OCI-M2 (cell line): ENCODE results near the gene HNRNPUL2.
"Not testable (repeated sequence)": the region's sequence is repeated elsewhere in the genome, so short reads cannot be mapped to it uniquely, and the experiment has no call there.

Source experiments
- DNase-seq: peaks from one replicate; lab custom pipeline; 2025; ENCODE audit not compliant: unreplicated experiment; lab: John Stamatoyannopoulos, UW

Gene HNRNPUL2

DNA sequence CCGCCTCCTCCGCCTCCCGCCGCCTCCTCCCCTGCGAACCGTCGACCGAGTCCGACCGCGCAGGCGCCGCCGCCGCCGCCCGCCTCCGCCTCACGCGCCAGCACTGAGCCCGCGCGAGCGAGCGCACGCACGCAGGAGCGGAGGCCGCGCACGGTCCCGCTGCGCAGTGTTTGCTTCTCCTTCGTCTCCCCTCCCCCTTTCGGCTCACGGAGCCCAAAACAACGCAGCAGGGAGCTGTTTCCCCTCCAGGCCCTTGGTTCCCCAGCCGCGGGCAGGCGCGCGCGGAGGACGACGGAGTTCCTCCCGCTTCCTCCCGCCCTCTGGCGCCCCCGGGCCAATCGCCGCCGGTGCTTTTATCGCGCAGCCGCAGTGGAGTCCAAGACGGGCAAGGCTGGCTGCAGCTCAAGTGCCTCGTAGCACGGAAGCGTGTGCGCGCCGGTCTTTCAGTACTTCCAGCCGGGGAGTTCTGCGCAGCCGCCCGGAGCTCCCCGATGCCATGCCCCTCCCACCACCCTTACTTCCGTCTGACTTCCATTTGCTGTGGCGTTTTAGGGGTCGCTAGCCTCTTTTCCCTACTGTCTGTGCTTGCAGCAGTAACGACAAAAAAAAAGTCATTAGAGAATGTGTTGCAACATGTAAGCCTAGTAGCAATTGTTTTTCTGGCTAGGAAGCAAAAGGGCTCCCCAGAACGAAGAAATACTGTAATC lies at the start of gene HNRNPUL2:
HNRNPUL2 (minus strand) TSS at position 293 of the 707 bp plus-strand sequence. CDS start 301 bp downstream, outside the sequence.
- peak; percentile 81 for DNase-seq

DNA sequence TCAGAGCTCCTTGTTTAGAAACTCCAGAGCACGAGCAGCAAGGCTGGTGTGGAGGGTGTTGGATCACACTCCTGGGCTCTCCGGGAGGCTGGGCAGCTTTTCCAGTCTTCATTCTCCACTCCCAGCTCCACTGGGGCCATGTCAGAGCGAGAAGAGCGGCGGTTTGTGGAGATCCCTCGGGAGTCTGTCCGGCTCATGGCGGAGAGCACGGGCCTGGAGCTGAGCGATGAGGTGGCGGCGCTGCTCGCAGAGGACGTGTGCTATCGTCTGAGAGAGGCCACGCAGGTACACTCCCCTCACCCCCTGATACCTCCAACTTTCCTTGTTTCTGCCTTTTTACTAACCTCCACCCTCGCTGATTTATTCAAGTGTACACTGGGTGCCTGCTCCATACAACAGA lies 48.4 kb upstream of the HNRNPUL2 start:
- no peak for DNase-seq

DNA sequence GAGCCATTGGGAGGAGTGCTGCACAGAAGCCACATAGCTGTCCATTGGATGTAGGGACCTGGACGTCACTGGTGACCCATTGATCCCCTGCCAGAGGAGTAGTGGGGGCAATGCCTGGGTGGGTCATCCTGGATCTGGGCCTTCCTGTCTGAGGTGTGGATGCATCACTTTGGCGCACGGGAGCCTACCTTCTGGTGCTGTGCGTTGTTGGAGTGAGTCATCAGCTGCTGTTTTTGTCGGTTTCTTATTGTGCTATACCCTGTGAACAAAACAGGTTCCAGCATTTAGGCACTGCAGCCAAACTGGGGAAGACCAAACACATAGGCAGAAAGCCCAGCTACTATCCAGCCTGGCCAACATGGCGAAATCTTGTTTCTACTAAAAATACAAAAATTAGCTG lies 47.1 kb upstream of the HNRNPUL2 start:
- no peak for DNase-seq

DNA sequence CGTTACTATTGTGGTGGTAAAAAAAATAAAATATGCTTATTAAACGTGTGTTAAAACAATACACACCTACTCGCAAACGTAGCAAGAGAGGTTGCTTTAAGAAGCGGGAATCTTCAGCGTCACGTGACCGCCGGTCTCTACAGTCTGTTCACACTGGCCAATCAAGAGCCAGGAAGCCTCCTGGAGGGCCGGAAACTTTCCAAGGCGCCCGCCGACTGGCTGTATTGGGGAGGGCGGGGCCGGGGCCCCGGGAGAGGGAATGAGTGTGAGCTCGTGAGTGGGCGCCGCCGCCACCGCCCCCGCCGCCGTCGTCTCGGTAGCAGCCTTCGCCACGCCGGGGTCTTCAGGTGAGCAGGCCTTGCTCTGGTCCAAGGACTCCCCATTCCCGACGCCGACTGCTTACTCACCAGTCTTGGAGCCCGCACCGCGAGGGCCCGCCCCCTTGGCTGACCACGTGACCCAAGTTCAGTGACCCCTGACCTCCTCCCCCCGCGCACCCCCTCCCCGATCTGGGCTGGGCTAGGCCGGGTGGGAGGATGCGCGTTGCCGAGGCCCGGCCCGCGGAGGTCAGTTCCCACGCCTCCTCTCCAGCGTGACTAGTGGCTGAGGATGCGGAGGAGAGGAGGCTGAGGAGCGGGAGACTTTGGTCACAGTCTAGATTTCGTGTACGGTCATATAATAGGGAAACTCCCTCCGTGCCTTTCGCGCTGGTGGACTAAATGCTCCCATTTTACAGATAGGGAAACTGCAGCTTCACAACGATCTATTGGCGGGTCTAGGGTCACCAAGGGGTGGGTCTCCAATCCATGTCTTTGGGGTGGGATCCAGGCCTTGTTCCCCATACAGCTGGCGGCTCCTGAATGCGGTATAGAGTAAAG lies 44.1 kb upstream of the HNRNPUL2 start, which contains the start of gene TAF6L:
TAF6L (plus strand) TSS at position 253 of the 878 bp plus-strand sequence. CDS start 4,388 bp downstream, outside the sequence.
- DNase-seq = peak; percentile 94

DNA sequence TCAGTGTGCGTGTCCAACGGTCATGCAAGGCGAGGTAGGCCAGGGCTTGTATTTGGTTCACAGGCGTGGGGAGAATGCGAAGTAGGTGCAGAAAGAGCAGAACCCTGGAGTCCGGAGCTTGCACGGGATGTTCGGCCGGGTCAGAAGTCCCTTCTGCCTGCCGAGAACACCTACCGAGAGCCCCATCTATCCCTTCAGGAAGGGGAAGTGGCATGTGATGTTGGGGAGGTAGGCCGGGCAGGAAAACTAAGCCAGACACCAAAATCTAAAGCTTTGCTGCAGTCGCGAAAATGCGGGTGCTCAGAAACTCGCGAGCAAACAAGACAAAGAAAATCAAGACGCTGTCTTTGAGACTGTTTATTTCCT lies 43.5 kb upstream of the HNRNPUL2 start:
- DNase-seq = no peak

DNA sequence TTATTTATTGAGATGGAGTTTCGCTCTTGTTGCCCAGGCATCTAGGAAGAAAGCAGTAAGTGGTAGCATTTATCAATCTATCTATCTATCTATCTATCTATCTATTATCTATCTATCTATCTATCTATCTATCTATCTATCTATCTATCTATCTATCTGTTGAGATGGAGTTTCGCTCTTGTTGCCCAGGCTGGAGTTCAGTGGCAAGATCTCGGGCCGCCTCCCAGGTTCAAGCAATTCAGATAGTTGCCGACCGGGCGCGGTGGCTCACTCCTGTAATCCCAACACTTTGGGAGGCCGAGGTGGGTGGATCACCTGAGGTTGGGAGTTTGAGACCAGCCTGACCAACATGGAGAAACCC lies 33.6 kb upstream of the HNRNPUL2 start:
- not testable (repeated sequence) for DNase-seq

DNA sequence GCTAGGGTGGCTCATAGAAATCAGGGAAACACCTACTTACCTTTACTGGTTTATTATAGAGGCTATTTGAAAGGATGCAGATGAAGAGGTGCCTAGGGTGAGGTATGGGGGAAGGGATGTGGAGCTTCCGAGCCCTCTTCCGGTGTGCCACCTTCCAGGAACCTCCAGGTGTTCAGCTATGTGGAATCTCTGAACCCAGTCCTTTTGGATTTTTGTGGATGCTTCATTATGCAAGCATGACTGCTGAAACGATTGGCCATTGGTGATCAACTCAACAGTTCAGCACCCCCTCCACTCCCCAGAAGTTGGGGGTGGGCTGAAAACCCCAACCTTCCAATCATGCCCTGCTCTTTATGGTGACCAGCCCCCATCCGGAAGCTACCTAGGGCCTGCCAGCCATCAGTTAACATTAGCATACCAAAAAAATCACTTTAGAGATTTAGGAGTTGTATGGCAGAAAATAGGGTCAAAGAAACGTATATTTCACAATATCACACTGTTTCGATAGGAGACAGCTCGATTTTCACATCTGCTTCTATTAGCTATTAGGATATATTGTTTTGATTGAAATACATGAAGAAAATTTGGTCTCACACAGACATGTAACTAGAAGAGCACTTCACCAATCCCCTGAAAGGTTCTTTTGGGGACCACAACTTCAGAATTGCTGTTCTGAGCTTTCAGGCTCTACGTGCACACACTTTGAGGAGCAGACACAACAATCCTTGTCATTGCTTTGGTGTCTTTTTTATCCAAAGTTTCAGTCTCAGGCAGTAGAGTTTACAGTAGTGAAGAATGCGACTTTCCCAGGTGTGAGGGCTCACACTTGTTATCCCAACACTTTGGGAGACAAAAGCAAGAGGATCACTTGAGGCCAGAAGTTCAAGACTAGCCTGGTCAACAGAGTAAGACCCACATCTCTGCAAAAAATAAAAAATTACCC lies 30.9 kb upstream of the HNRNPUL2 start:
- DNase-seq = no peak

DNA sequence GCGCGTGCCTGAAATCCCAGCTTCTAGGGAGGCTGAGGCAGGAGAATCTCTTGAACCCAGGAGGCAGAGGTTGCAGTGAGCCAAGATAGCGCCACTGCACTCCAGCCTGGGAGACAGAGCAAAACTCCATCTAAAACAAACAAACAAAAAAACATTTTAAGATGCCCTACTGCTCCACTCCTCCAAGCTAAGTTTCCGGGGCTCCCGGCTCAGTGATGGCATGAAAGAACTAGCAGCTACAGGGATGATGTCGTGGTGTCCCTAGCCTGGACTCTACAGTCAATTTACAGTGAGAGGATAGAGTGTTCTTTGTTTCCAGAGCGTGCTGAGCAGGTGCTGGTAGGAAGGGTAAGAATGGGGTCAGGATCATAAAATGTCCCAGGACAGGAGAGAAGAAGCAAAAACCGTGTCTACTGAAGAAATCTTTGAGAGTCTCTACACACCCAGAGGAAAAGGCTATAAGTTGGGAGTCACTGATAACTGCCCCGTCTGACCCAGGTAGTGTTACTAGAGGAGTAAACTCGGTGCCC lies 27.9 kb upstream of the HNRNPUL2 start:
- DNase-seq = no peak

DNA sequence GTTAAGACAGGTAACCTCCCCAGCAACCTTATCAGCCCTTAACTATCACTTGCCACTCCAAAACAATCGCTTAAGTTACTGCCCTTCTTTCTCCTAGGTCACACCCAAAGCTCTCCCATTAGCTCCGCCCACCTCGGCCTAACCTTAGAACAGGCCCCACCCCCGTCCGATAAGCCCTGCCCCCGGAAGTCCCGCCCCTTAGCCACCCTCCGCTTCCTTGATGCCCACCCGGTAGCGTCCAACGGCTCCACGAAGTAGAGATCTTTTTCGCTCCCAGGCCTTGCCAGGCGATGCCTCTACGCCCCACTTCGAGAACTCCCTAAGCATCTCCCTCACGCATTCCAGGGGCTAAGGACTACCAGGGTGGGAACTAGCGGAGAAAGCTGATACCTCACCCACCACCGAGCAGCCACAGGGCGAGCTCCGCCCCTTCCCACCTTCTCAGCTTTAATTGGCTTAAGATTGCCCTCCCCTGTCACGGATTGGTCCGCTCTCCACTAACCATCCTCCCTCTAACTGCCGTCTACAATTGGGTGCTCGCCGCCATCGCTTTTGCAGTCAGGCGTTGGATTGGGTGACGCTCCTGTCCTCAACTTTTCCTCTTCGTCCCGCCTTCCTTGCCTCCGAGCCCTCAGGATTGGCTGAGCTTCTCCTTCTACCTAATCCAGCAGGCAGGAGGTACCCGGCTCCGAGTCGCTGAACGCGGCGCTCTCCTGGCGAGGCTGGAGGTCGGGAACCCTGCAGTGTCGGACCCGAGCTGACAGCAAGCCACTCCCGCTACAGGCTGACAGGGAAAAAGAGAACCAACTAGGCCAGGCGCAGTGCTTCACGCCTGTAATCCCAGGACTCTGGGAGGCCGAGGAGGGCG lies 26.7 kb upstream of the HNRNPUL2 start, which contains the start of gene ZBTB3:
ZBTB3 (minus strand) TSS at position 425 of the 868 bp plus-strand sequence. CDS start 496 bp downstream, outside the sequence.
- peak; percentile 91 for DNase-seq

DNA sequence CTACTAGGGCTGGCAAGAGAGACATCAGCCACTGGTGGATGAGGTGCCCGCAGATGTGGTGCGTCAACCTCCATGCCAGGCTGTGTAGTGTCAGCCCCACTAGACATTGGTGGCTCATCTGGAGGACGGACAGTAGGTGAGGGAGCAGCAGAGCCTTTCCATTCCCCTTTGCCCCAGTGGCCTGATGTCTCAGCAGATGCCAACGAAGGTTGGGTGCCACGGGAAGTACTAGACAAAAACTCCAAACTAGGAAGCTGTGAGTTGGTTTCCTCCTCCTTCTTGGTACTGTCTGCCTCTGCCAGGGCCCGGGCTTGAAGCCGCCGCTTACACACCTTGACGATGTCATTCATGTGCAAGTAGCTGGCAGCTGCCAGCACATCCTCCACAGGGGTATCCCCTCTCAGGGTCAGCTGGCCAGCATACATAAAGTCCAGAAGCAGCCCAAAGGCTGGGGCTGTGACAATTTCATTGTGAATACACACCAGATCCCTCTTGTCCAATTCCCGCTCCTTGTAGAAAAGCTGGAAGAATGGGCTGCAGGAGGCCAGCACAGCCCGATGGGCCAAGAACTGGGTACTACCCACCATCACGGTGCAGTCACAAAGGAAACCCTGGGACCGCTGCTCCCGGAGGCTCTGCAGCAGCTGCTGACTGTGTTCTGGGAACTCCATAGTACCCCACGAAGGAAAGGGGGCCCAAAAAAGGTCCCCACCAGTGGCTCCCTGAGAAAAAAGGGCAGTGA lies 25.9 kb upstream of the HNRNPUL2 start:
- no peak for DNase-seq

DNA sequence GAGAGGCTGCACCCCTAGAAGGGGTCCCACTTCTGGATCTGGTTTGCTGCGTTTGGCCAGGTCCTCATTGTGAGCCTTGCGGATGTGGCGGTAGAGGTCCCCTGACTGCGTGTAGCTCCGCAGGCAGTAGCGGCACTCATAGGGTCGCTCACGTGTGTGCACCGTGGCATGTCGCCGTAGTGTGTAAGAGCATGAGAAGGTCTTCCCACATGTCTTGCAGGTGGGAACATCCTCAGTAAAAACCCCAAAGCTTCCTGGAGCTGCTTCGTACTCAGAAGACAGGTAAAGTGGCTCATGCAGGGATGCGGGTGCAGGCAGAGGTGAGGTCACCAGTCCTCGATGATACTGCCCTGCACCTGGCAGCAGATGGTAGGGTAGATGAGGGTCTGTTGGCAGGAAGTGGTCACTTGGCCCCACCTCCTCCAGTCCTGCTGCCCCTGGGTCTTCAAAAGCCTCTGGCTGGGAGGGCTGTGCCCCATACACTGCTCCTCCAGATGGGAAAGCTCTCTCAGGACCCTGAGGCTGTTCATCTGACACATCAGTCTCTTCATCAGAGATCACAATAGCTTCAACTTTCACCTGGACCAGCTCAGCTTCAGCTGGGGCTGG lies 25.0 kb upstream of the HNRNPUL2 start:
- no peak for DNase-seq

DNA sequence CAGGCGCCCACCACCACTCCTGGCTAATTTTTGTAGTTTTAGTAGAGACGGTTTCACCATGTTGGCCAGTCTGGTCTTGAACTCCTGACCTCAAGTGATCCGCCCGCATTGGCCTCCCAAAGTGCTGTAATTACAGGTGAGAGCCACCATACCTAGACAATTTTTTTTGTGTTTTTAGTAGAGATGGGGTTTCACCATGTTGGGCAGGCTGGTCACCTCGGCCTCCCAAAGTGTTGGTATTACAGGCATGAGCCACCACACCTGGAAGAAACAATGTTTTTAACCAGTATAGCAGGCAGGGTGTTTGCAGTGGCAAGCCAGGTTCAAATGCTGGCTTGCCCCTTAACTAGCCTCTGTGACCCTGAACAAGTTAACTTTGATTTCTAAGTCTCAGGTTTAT lies 22.7 kb upstream of the HNRNPUL2 start:
- DNase-seq = not testable (repeated sequence)

DNA sequence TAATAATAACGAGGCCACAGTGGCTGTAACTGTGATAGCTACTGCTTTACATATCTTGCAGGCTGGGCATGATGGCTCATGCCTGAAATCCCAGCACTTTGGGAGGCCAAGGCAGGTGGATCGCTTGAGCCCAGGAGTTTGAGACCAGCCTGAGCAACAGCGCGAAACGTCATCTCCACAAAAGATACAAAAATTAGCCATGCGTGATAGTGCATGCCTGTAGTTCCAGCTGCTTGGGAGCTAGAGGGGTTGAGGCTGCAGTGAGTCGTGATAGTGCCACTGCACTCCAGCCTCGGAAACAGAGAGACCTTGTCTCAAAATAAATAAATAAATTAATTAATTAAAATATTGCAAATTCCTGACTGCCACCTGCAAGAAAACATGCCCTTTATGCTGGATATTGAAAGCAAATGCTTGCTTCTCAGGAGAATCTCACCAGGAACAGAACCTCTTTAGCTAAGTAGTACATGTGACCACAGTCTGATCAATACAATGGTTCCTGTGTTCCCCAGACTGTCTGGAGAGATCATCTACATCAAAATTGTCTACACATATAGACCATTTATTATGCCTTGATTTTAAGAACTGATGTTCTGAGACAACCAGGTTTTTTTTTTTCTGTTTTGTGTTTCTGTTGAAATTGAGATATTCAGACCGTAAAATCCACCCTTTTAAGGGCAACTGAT lies 20.4 kb upstream of the HNRNPUL2 start:
- no peak for DNase-seq

DNA sequence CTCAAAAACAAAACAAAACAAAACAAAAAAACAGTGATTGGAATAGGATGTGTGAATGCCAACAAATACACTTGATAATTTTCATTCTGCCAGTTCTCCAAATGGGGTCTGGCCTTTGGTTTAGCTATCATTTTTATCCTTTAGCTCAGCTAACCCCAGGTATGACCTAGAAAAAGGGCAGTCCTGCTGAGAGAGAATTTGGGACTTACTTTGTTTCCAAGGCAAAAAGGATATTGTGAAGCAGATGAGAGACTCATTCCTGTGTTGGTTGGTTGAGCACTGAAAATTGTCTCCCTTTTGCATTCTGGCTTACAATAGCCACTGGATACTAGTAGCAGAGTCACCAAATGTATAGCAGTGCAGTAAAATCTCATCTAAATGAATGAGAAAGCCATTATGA lies 9.9 kb upstream of the HNRNPUL2 start:
- DNase-seq = no peak

DNA sequence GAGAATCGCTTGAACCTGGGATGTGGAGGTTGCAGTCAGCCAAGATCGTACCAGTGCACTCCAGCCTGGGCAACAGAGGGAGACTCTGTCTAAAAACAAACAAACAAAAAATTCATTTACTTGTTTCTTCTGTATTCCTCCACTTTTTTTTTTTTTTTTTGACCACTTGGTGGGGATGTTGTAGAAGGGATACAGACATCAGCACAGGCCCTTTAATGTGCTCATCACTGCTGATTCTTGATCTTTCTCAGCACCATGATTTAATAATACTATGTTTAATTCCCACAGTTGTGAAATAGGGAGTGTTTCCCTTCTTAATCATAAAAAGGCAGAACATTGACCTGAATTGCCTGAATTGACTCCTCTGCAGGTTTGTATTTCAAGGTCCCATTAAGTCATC lies 5.6 kb upstream of the HNRNPUL2 start:
- no peak for DNase-seq

DNA sequence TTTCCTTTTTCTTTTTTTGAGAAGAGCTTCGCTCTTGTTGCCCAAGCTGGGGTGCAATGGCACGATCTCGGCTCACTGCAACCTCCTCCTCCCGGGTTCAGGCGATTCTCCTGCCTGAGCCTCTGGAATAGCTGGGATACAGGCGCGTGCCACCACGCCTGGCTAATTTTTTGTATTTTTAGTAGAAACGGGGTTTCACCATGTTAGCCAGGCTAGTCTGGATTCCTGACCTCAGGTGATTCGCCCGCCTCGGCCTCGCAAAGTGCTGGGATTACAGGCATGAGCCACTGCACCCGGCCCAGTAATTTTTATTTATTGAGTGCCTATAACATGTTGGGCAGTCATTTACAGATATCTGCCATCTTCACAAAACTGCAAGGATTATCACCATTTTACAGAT lies 2.8 kb upstream of the HNRNPUL2 start:
- not testable (repeated sequence) for DNase-seq

DNA sequence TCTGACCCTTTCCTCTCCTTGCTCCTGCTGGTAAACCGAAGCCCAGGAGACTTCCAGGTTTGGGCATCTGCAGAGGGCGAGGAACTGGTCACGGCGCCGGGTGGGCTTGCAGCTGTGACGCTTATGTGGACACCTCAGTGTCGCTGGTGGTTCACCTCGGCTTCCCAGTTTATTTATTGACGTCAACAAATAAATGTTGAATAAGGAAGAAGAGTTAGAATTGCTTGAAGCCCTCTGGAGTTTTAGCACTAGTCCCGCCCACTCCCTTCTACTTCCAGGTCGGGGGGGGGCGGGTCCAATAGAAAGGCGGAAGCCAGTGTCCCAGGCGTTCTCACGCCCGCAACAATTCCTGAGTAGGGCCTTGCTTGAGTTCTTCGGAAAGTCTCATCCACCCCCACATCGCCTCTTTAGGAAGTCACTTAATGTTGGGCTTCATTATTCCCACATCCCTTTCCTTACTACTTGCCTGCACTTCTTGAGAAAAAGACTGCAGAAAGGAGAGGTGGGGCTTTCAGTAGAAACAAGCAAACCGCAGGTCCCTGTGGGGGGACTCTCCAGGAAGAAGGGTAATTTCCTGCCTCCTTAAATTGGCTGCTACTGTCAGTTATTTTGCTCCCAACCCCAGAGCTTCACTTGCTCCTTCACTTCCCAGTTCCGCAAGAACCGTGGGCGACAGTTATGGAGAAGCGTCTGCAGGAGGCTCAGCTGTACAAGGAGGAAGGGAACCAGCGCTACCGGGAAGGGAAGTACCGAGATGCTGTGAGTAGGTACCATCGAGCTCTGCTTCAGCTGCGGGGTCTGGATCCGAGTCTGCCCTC lies 1.1 kb upstream of the HNRNPUL2 start, which contains the start of gene TTC9C:
TTC9C (plus strand) TSS at position 316 of the 818 bp plus-strand sequence; CDS start at position 679, 363 bp downstream.
- DNase-seq = no peak
